Body of pancreas (tissue), 4 donors: ENCODE results near the gene CPLX3. TPM values are rescaled to one million over a fixed set of nuclear protein-coding genes. Genes with fewer than 3 reads are reported as not detected.

Source experiments
- ATAC-seq: fragments of 150-250 bp; one replicate; pipeline ENCODE4 v1.9.1; 2016
- DNase-seq, 4 donors: peaks; one replicate each; pipeline ENCODE4 v3.0.0-alpha.2; 2019
- H3K27ac ChIP-seq, 4 donors: fragments of 200-600 bp; sonication (generic); 1 replicate in 3 of 4; 2 replicates in 1 of 4; pipeline versions ENCODE4 v1.5.1 to v1.6.1; 2016 to 2019; ENCODE audit warnings: mild to moderate bottlenecking in 1 of 4, mixed read lengths in 1 of 4, moderate library complexity in 1 of 4
- H3K27me3 ChIP-seq, 2 donors: fragments of 200-600 bp; sonication (generic); one replicate each; pipeline ENCODE4 v1.6.0; 2016; ENCODE audit warnings: mild to moderate bottlenecking in 1 of 2
- H3K36me3 ChIP-seq, 2 donors: fragments of 200-600 bp; sonication (generic); replicated peaks in 1 of 2; 2 replicates each; pipeline ENCODE4 v1.5.1; 2016; ENCODE audit warnings: low read depth in 2 of 2; ENCODE audit not compliant: insufficient read depth in 1 of 2
- H3K4me1 ChIP-seq: fragments of 200-600 bp; sonication (generic); one replicate; pipeline ENCODE4 v1.6.0; 2016
- H3K4me3 ChIP-seq, 2 donors: fragments of 200-600 bp; sonication (generic); 1 replicate in 1 of 2; 2 replicates in 1 of 2; pipeline ENCODE4 v1.5.1; 2016 to 2019
- H3K9me3 ChIP-seq, 3 donors: fragments of 200-600 bp; sonication (generic); 1 replicate in 2 of 3; 2 replicates in 1 of 3; pipeline ENCODE4 v1.5.1; 2016
- CTCF ChIP-seq, 7 experiments: fragments of 450-650 bp in 4 of 7; fragments of 200-600 bp in 3 of 7; sonication (generic) in 3 of 7; IDR thresholded peaks; one replicate each; pipeline ENCODE4 v1.5.1; 2016 to 2019; ENCODE audit warnings: antibody characterized with exemption in 7 of 7
- POLR2A ChIP-seq, 3 donors: fragments of 450-650 bp; IDR thresholded peaks; one replicate each; pipeline ENCODE4 v1.6.1; 2016; ENCODE audit warnings: antibody characterized with exemption in 3 of 3, mild to moderate bottlenecking in 2 of 3
- WGBS, 2 donors: methylation state at CpG; one replicate each; pipeline ENCODE4 v1.1.5; 2017; 5-methylcytosine and 5-hydroxymethylcytosine counted together
- intact Hi-C: fragments of 100-400 bp; cut with DNase I; formaldehyde crosslinking; loops from one replicate; pipeline ENCODE4 v1.15.1; 2023
- microRNA-seq, 2 donors: library from miRNA; unstranded; fragments of <30 nt; microRNA quantifications; one replicate each; pipeline ENCODE4, GENCODE V29; 2016; ENCODE audit warnings: borderline number of aligned reads in 2 of 2, borderline replicate concordance in 2 of 2
- small RNA-seq: library from RNA; depleted of rRNA; stranded (forward); fragments of <200 nt; gene quantifications from one replicate; pipeline ENCODE3, GENCODE V24; 2016
- total RNA-seq, 2 donors: library from RNA; depleted of rRNA; stranded (reverse); fragments of >200 nt; gene quantifications; one replicate each; pipeline ENCODE4 v1.1.0, GENCODE V29; 2016

CPLX3 gene
- total RNA-seq, 2 donors from 2014 or later, result not detected

GRCh38 chr15:74873756-74874424, 47.5 kb downstream of the CPLX3 start:
- Histone ChIP-seq H3K27ac (peak overlapping the region in 3 of 4 donors; percentile 72 to 97 (median 97)), H3K9me3 (no peaks in the 10 kb centered on the region), H3K36me3 (no peaks in the 10 kb centered on the region), H3K27me3 (no peaks in the 10 kb centered on the region), H3K4me1 (peaks cover 35% of the 10 kb centered on the region), H3K4me3 (peak overlapping the region; percentile 42 to 63)
- no peak for TF ChIP-seq POLR2A (IDR thresholded peaks at IDR 0.05)
- peak in 1 of 7 experiments; percentile 5 for TF ChIP-seq CTCF (IDR thresholded peaks at IDR 0.05)
- 22 to 30% methylated on average over 11 to 16 of the region's 16 CpGs for WGBS, 2 donors
- DNase-seq (peak; percentile 24 to 35 (median 31)), ATAC-seq (peak; percentile 19)
- intact Hi-C loops, result no loop called here

- Histone ChIP-seq H3K9me3 (no peaks in the 10 kb centered on the region), H3K27me3 (no peaks in the 10 kb centered on the region), H3K36me3 (no peaks in the 10 kb centered on the region), H3K27ac (no peak overlapping the region), H3K4me3 (no peak overlapping the region), H3K4me1 (no peaks in the 10 kb centered on the region)
- no peak for DNase-seq
- intact Hi-C loops, result no loop called here
- ATAC-seq, result no peak
- 65 to 67% methylated on average over 4 of the region's 4 CpGs for WGBS, 2 donors
- TF ChIP-seq CTCF (IDR thresholded peaks at IDR 0.05) (no peak), POLR2A (IDR thresholded peaks at IDR 0.05) (no peak)
Measured at GRCh38 chr15:74878273-74878672, 51.8 kb downstream of the CPLX3 start.

Small RNA genes lying within 50 kb of the gene (microRNA-seq; reads per million reads assigned to microRNA genes)
- gene MIR4513 (0 reads per million in 2 donors), gene MIR6882 (0 to 0.93 reads per million in 2 donors)

Small RNA genes lying within 50 kb of the gene (small RNA-seq; reads per million reads assigned to genes)
- gene CPLX3 (not detected), gene MIR4513 (not detected), gene MIR6882 (not detected)

Other genes with a start within 250 kb of the CPLX3 start
- gene CLK3, start 210.8 kb upstream of the CPLX3 start, total RNA-seq, result 100 to 1,000 TPM in 1 of 2 donors, 10 to 100 TPM in 1; 48.0 to 126 TPM
- gene EDC3, start 130.6 kb upstream of the CPLX3 start, total RNA-seq, result 1 to 10 TPM; 6.7 to 9.2 TPM
- 1 to 10 TPM in 1 of 2 donors, not detected in 1; 1.6 TPM for gene CYP1A1, start 101.1 kb upstream of the CPLX3 start, total RNA-seq
- gene CYP1A2, start 77.8 kb upstream of the CPLX3 start, total RNA-seq, result not detected
- 10 to 100 TPM; 11.2 to 15.2 TPM for gene CSK, start 44.5 kb upstream of the CPLX3 start, total RNA-seq
- gene LMAN1L, start 13.8 kb upstream of the CPLX3 start, total RNA-seq, result not detected
- 10 to 100 TPM; 74.2 to 76.3 TPM for gene ULK3, start 16.5 kb downstream of the CPLX3 start, total RNA-seq
- 10 to 100 TPM; 33.5 to 36.9 TPM for gene SCAMP2, start 46.7 kb downstream of the CPLX3 start, total RNA-seq
- gene MPI, start 63.4 kb downstream of the CPLX3 start, total RNA-seq, result 10 to 100 TPM; 47.5 to 80.4 TPM
- 10 to 100 TPM; 25.4 to 42.8 TPM for gene FAM219B, start 80.2 kb downstream of the CPLX3 start, total RNA-seq
- 10 to 100 TPM; 50.1 to 61.5 TPM for gene COX5A, start 111.4 kb downstream of the CPLX3 start, total RNA-seq
- gene RPP25, start 130.1 kb downstream of the CPLX3 start, total RNA-seq, result 10 to 100 TPM in 1 of 2 donors, 1 to 10 TPM in 1; 9.1 to 11.5 TPM
- 10 to 100 TPM; 21.1 to 30.4 TPM for gene SCAMP5, start 168.9 kb downstream of the CPLX3 start, total RNA-seq
- 10 to 100 TPM; 12.5 to 13.2 TPM for gene PPCDC, start 197.0 kb downstream of the CPLX3 start, total RNA-seq